ENCODE data around the gene GSK3A.

Gene GSK3A

DNA sequence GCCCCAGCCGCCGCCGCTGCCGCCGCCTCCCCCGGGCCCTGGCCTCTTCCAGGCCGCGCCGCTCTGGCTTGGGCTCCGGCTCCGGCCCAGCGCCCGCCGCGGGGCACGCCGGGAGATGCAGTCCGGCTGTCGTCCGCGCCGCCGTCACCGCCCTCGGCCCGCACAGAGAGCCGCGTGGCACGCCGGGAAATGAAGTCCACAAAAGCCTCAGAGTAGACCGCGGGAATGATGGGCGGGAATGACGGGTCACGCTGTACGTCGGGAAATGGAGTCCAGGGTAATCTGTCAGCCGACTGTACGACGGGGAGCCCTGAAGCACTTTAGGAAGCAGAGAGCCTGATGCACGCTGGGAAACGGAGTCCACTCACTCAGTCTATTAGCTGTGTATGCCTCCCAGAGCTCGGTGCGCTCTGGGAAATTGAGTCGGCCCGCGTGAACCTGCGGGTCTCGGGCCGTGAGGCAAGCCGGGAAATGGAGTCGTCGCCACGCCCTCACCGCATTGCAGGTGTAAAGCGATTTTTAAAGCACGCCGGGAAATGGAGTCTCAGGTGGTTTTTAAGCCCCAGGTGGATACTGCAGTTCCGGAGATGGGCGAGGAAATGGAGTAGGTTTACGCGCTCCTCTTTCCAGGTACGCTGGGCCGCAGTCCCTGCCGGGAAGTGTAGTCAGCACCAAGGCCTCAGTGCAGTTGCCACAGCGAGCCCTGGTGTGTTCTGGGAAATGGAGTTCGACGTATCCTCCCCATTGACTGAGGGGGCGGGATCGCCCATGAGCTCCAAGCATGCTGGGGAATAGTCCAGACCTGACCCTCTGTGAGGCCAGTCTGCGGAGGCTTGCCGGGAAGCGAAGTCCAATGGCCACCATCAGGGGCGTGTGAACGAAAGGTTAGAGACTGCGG, at the start of gene GSK3A:
GSK3A (minus strand) TSS at position 91 of the 898 bp plus-strand sequence. CDS start 137 bp downstream, outside the sequence.
- TF ChIP-seq, protein P1, sequence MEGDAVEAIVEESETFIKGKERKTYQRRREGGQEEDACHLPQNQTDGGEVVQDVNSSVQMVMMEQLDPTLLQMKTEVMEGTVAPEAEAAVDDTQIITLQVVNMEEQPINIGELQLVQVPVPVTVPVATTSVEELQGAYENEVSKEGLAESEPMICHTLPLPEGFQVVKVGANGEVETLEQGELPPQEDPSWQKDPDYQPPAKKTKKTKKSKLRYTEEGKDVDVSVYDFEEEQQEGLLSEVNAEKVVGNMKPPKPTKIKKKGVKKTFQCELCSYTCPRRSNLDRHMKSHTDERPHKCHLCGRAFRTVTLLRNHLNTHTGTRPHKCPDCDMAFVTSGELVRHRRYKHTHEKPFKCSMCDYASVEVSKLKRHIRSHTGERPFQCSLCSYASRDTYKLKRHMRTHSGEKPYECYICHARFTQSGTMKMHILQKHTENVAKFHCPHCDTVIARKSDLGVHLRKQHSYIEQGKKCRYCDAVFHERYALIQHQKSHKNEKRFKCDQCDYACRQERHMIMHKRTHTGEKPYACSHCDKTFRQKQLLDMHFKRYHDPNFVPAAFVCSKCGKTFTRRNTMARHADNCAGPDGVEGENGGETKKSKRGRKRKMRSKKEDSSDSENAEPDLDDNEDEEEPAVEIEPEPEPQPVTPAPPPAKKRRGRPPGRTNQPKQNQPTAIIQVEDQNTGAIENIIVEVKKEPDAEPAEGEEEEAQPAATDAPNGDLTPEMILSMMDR (IDR thresholded peaks at IDR 0.05; ENCODE audit: insufficient read depth, low read length, missing control alignments), result peak; percentile 10
- DNase-seq (ENCODE audit: low read depth, low spot score), result peak; percentile 96
- CTCF ChIA-PET, result interaction anchor here (0.9 to 14.9 kb wide), 12 partner anchors 8 to 162 kb away, joined by 4 to 258 read pairs (median 26); partner anchors contain the start of gene POU2F2
- POLR2A ChIA-PET, result interaction anchor here (0.6 to 2.8 kb wide), 17 partner anchors 8 to 132 kb away, joined by 3 to 17 read pairs (median 4); partner anchors contain the start of gene ERF
- peak within 1 kb of the TSS; percentile 86 for H3K4me3 ChIP-seq (ENCODE audit: low read depth, low read length)

DNA sequence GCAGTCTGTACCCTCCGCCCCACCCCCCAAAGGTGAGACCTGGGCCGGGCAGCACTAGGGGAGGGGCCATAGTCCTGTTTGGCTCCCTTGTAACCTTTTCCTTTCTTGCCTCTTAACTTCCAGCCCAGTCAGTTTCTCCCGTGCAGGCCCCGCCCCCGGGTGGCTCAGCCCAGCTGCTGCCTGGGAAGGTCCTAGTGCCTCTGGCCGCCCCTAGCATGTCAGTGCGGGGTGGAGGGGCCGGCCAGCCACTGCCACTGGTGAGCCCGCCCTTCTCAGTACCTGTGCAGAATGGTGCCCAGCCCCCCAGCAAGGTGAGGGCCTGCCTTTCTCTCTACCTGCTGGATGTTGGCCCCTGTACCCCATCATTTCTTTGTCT, 49.0 kb upstream of the GSK3A start:
- ChIA-PET POLR2A (no interaction called here), CTCF (interaction anchor here (0.9 to 14.2 kb wide), 5 partner anchors 9 to 45 kb away, joined by 3 to 258 read pairs (median 4); partner anchors contain the start of genes GSK3A, PAFAH1B3 and PRR19)
- no peak for DNase-seq (ENCODE audit: low read depth, low spot score)
- H3K4me3 ChIP-seq (ENCODE audit: low read depth, low read length), result no peak overlapping the region
- TF ChIP-seq, protein P1 (IDR thresholded peaks at IDR 0.05; ENCODE audit: insufficient read depth, low read length, missing control alignments), result no peak

DNA sequence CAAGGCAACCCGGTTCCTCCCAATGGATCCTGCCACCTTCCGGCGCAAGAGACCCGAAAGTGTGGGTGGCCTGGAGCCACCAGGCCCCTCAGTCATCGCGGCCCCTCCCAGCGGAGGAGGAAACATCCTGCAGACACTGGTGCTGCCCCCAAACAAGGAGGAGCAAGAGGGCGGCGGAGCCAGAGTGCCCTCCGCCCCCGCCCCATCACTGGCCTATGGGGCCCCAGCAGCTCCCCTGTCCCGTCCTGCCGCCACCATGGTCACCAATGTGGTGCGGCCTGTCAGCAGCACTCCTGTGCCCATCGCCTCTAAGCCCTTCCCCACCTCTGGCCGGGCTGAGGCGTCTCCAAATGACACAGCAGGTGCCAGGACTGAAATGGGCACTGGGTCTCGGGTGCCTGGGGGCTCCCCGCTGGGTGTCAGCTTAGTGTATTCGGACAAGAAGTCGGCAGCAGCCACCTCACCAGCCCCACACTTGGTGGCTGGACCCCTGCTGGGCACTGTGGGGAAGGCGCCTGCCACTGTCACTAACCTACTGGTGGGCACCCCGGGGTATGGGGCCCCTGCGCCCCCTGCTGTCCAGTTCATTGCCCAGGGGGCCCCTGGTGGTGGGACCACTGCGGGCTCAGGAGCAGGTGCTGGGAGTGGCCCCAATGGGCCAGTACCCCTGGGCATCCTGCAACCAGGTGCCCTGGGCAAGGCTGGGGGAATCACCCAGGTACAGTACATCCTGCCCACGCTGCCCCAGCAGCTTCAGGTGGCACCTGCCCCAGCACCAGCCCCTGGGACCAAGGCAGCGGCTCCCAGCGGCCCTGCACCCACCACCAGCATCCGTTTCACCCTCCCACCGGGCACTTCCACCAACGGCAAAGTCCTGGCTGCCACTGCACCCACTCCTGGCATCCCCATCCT, 48.4 kb upstream of the GSK3A start:
- ChIA-PET CTCF (interaction anchor here (3.0 to 14.2 kb wide), 2 partner anchors 11 to 45 kb away, joined by 11 to 258 read pairs; partner anchors contain the start of gene GSK3A), POLR2A (no interaction called here)
- DNase-seq (ENCODE audit: low read depth, low spot score), result no peak
- TF ChIP-seq, protein P1 (IDR thresholded peaks at IDR 0.05; ENCODE audit: insufficient read depth, low read length, missing control alignments), result peak; percentile 60
- H3K4me3 ChIP-seq (ENCODE audit: low read depth, low read length), result no peak overlapping the region

DNA sequence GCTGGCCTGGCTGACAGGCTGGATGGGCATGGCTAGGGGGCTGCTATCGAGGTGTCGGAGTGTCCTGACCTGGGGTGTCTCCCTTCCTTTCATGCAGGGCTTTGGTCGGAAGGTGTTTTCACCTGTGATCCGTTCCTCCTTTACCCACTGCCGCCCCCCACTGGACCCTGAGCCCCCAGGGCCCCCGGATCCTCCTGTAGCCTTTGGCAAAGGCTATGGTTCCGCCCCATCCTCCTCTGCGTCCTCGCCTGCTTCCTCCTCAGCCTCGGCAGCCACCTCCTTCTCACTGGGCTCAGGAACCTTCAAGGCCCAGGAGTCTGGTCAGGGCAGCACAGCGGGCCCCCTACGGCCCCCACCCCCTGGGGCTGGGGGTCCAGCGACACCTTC, 47.7 kb upstream of the GSK3A start:
- POLR2A ChIA-PET, result no interaction called here
- TF ChIP-seq, protein P1 (IDR thresholded peaks at IDR 0.05; ENCODE audit: insufficient read depth, low read length, missing control alignments), result no peak
- H3K4me3 ChIP-seq (ENCODE audit: low read depth, low read length), result no peak overlapping the region
- DNase-seq (ENCODE audit: low read depth, low spot score), result no peak
- CTCF ChIA-PET, result interaction anchor here (3.0 to 14.2 kb wide), 2 partner anchors 11 to 44 kb away, joined by 11 to 258 read pairs; partner anchors contain the start of gene GSK3A

DNA sequence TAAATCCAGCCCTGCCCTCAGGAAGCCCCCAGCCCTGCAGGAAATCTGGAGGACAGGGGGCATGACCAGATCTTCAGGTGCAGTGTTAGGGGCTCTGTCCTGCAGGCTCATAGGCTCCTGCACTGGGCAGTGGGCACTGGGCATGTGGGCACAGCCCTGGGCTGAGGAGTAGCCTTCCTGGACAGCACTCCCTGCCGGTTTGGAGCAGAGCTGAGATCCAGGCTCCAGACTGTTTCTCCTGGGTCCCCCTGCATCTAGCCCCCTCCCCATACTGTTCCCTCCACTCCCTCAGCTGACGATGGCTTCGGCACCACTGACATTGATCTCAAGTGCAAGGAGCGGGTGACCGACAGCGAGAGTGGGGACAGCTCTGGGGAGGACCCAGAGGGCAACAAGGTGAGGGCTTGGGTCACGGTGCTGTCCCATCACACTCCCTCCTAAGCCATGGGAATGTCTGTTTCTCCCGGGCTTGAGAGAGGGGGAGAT, 47.2 kb upstream of the GSK3A start:
- POLR2A ChIA-PET, result no interaction called here
- DNase-seq (ENCODE audit: low read depth, low spot score), result no peak
- CTCF ChIA-PET, result interaction anchor here (3.0 to 14.2 kb wide), 2 partner anchors 10 to 43 kb away, joined by 11 to 258 read pairs; partner anchors contain the start of gene GSK3A
- no peak overlapping the region for H3K4me3 ChIP-seq (ENCODE audit: low read depth, low read length)
- TF ChIP-seq, protein P1 (IDR thresholded peaks at IDR 0.05; ENCODE audit: insufficient read depth, low read length, missing control alignments), result no peak
